ENCODE measurements around the gene RSAD1. TPM values are rescaled to one million over a fixed set of nuclear protein-coding genes. Genes with fewer than 3 reads are reported as not detected.
"Not testable (repeated sequence)": the region's sequence is repeated elsewhere in the genome, so short reads cannot be mapped to it uniquely, and the experiment has no call there.

Gene RSAD1
- total RNA-seq, 1 donor from 2014 or later, result 37.5 TPM

- H3K9me3 Mint-ChIP-seq (ENCODE audit: unreplicated experiment), result no peaks in the 10 kb centered on the region
- DNase-seq (ENCODE audit: extremely low spot score, unreplicated experiment), result no peak
- peaks cover 7% of the 10 kb centered on the region for H3K4me1 Mint-ChIP-seq (ENCODE audit: unreplicated experiment)
- no peak overlapping the region for H3K4me3 Mint-ChIP-seq (ENCODE audit: unreplicated experiment)
- no peaks in the 10 kb centered on the region for H3K27me3 Mint-ChIP-seq (ENCODE audit: unreplicated experiment)
- TF ChIP-seq CTCF (IDR thresholded peaks at IDR 0.05), result no peak
- no peak overlapping the region for H3K27ac Mint-ChIP-seq (ENCODE audit: unreplicated experiment)
- no peaks in the 10 kb centered on the region for H3K36me3 Mint-ChIP-seq (ENCODE audit: unreplicated experiment)
Measured at GRCh38 chr17:50473901-50474300, 4.8 kb upstream of the RSAD1 start.

GRCh38 chr17:50474523-50474922 is 4.1 kb upstream of the RSAD1 start:
- no peak for DNase-seq (ENCODE audit: extremely low spot score, unreplicated experiment)
- Mint-ChIP-seq H3K4me3 (ENCODE audit: unreplicated experiment) (no peak overlapping the region), H3K9me3 (ENCODE audit: unreplicated experiment) (no peaks in the 10 kb centered on the region), H3K27ac (ENCODE audit: unreplicated experiment) (no peak overlapping the region), H3K27me3 (ENCODE audit: unreplicated experiment) (no peaks in the 10 kb centered on the region), H3K4me1 (ENCODE audit: unreplicated experiment) (peaks cover 9% of the 10 kb centered on the region), H3K36me3 (ENCODE audit: unreplicated experiment) (no peaks in the 10 kb centered on the region)
- TF ChIP-seq CTCF (IDR thresholded peaks at IDR 0.05), result no peak

- Mint-ChIP-seq H3K4me3 (ENCODE audit: unreplicated experiment) (no peak overlapping the region), H3K27me3 (ENCODE audit: unreplicated experiment) (no peaks in the 10 kb centered on the region), H3K9me3 (ENCODE audit: unreplicated experiment) (no peaks in the 10 kb centered on the region), H3K4me1 (ENCODE audit: unreplicated experiment) (peaks cover 12% of the 10 kb centered on the region), H3K36me3 (ENCODE audit: unreplicated experiment) (no peaks in the 10 kb centered on the region), H3K27ac (ENCODE audit: unreplicated experiment) (no peak overlapping the region)
- DNase-seq (ENCODE audit: extremely low spot score, unreplicated experiment), result no peak
- TF ChIP-seq CTCF (IDR thresholded peaks at IDR 0.05), result no peak
Measured at GRCh38 chr17:50475362-50475761, 3.3 kb upstream of the RSAD1 start.

GRCh38 chr17:50475775-50476544 is 2.7 kb upstream of the RSAD1 start:
- not testable (repeated sequence) for H3K27me3 Mint-ChIP-seq (ENCODE audit: unreplicated experiment); H3K27ac Mint-ChIP-seq (ENCODE audit: unreplicated experiment); H3K9me3 Mint-ChIP-seq (ENCODE audit: unreplicated experiment); H3K4me3 Mint-ChIP-seq (ENCODE audit: unreplicated experiment); H3K36me3 Mint-ChIP-seq (ENCODE audit: unreplicated experiment); DNase-seq (ENCODE audit: extremely low spot score, unreplicated experiment)
- peaks cover 12% of the 10 kb centered on the region for H3K4me1 Mint-ChIP-seq (ENCODE audit: unreplicated experiment)

GRCh38 chr17:50476545-50477315 is 1.9 kb upstream of the RSAD1 start:
- Mint-ChIP-seq H3K27me3 (ENCODE audit: unreplicated experiment) (no peaks in the 10 kb centered on the region), H3K4me1 (ENCODE audit: unreplicated experiment) (peaks cover 12% of the 10 kb centered on the region), H3K36me3 (ENCODE audit: unreplicated experiment) (no peaks in the 10 kb centered on the region), H3K9me3 (ENCODE audit: unreplicated experiment) (no peaks in the 10 kb centered on the region), H3K4me3 (ENCODE audit: unreplicated experiment) (no peak overlapping the region), H3K27ac (ENCODE audit: unreplicated experiment) (no peak overlapping the region)
- no peak for DNase-seq (ENCODE audit: extremely low spot score, unreplicated experiment)
- TF ChIP-seq CTCF (IDR thresholded peaks at IDR 0.05), result no peak
